Endothelial cell of umbilical vein (primary cell): Measurements from ENCODE around the gene THSD8. TPM values are rescaled to one million over a fixed set of nuclear protein-coding genes. Genes with fewer than 3 reads are reported as not detected.
"Not testable (repeated sequence)": the region's sequence is repeated elsewhere in the genome, so short reads cannot be mapped to it uniquely, and the experiment has no call there.

Experiments
- BruUV-seq: library from RNA; stranded (reverse); fragments of 400-500 nt; replicated peaks from 2 replicates; lab custom pipeline; 2021; lab: Mats Ljungman, UMichigan
- CTCF ChIA-PET: fragments of 300-600, 350-600 bp; sonication (Branson Sonifier 250); formaldehyde crosslinking; loops from one replicate; lab custom pipeline; 2021; ENCODE audit warnings: antibody characterized with exemption, inconsistent platforms; lab: Charles Lee
- POLR2A ChIA-PET: fragments of 300-600, 350-600 bp; sonication (Branson Sonifier 250); formaldehyde crosslinking; loops from one replicate; lab custom pipeline; 2021; ENCODE audit warnings: antibody characterized with exemption, inconsistent platforms; lab: Charles Lee
- DNase-seq: peaks from one replicate; pipeline ENCODE4 v3.0.0-alpha.2; 2011; ENCODE audit warnings: low read depth, low spot score
- FAIRE-seq: peaks from 2 replicates; lab custom pipeline; 2011; peaks lifted over from hg19 to GRCh38; lab: Jason Lieb, UNC
- H2AFZ ChIP-seq: 2 replicates; pipeline ENCODE4 v1.6.0; 2012; ENCODE audit warnings: low read depth, low read length, control low read depth, inconsistent platforms
- H3K27ac ChIP-seq: 2 replicates; pipeline ENCODE4 v1.5.1; 2011; ENCODE audit warnings: low read depth, mild to moderate bottlenecking, control low read depth, low read length, moderate library complexity; ENCODE audit not compliant: insufficient read depth
- H3K27me3 ChIP-seq, 2 experiments: 2 replicates each; pipeline versions ENCODE4 v1.6.0 to v1.6.1; 2011; ENCODE audit warnings: low read length in 2 of 2, mixed read lengths in 1 of 2; ENCODE audit not compliant: control insufficient read depth in 2 of 2, insufficient read depth in 2 of 2
- H3K36me3 ChIP-seq, 2 experiments: 2 replicates in 1 of 2; 3 replicates in 1 of 2; pipeline ENCODE4 v1.5.1; 2011; ENCODE audit warnings: low read length in 2 of 2, mild to moderate bottlenecking in 1 of 2, moderate library complexity in 1 of 2; ENCODE audit not compliant: control insufficient read depth in 2 of 2, insufficient read depth in 2 of 2; ENCODE audit errors: extremely low read depth in 1 of 2
- H3K4me1 ChIP-seq: 3 replicates; pipeline ENCODE4 v1.5.1; 2011; ENCODE audit warnings: mild to moderate bottlenecking, low read length; ENCODE audit not compliant: control insufficient read depth, insufficient read depth; ENCODE audit errors: extremely low read depth
- H3K4me2 ChIP-seq: 2 replicates; pipeline ENCODE4 v1.6.1; 2011; ENCODE audit warnings: low read length, control low read depth, mixed read lengths; ENCODE audit not compliant: insufficient read depth
- H3K4me3 ChIP-seq, 3 experiments: fragments of 200-600 bp in 1 of 3; sonication (generic), shearing (Covaris generic) in 1 of 3; replicated peaks in 1 of 3; 2 replicates each; pipeline ENCODE4 v1.5.1; 2011 to 2016; ENCODE audit warnings: control low read depth in 3 of 3, low read length in 3 of 3, mild to moderate bottlenecking in 2 of 3, inconsistent platforms in 1 of 3, low read depth in 1 of 3, moderate library complexity in 1 of 3; ENCODE audit not compliant: insufficient read depth in 1 of 3
- H3K79me2 ChIP-seq: 2 replicates; pipeline ENCODE4 v1.6.0; 2012; ENCODE audit warnings: low read length, inconsistent platforms; ENCODE audit not compliant: control insufficient read depth, insufficient read depth
- H3K9ac ChIP-seq: replicated peaks from 2 replicates; pipeline ENCODE3; 2011; ENCODE audit warnings: low read length, control low read depth; ENCODE audit not compliant: insufficient read depth; ENCODE audit errors: extremely low read depth
- H3K9me1 ChIP-seq: replicated peaks from 3 replicates; pipeline ENCODE4 v1.6.0; 2011; ENCODE audit warnings: mild to moderate bottlenecking, low read length; ENCODE audit not compliant: control insufficient read depth, insufficient read depth; ENCODE audit errors: extremely low read depth
- H3K9me3 ChIP-seq: replicated peaks from 2 replicates; pipeline ENCODE4 v1.5.1; 2012; ENCODE audit warnings: low read length, inconsistent platforms; ENCODE audit not compliant: control insufficient read depth, insufficient read depth
- H4K20me1 ChIP-seq: replicated peaks from 2 replicates; pipeline ENCODE3; 2011; ENCODE audit warnings: mild to moderate bottlenecking, low read length; ENCODE audit not compliant: control insufficient read depth, insufficient read depth; ENCODE audit errors: extremely low read depth
- EZH2 ChIP-seq: IDR thresholded peaks from 2 replicates; pipeline ENCODE4 v1.6.1; 2012; ENCODE audit warnings: borderline replicate concordance, low read depth, mild to moderate bottlenecking, moderate library complexity, low read length, inconsistent platforms; ENCODE audit not compliant: severe bottlenecking
- FOS ChIP-seq: IDR thresholded peaks from 2 replicates; pipeline ENCODE4 v1.6.1; 2011; ENCODE audit warnings: mild to moderate bottlenecking, low read length, moderate library complexity, borderline replicate concordance; ENCODE audit not compliant: insufficient read depth
- GATA2 ChIP-seq: IDR thresholded peaks from 2 replicates; pipeline ENCODE4 v1.7.0; 2011; ENCODE audit warnings: low read depth, mild to moderate bottlenecking, moderate library complexity, mixed read lengths, low read length; ENCODE audit not compliant: insufficient read length, insufficient read depth
- JUN ChIP-seq: IDR thresholded peaks from 2 replicates; pipeline ENCODE4 v1.6.1; 2011; ENCODE audit warnings: borderline replicate concordance, low read depth; ENCODE audit not compliant: insufficient read length, insufficient read depth
- MYC ChIP-seq: IDR thresholded peaks from one replicate; pipeline ENCODE4 v1.6.1; 2011; ENCODE audit warnings: mild to moderate bottlenecking, low read depth, low read length
- POLR2A ChIP-seq: IDR thresholded peaks from 2 replicates; pipeline ENCODE4 v1.6.1; 2012; ENCODE audit warnings: low read depth, mild to moderate bottlenecking, control low read depth, low read length
- POLR2AphosphoS5 ChIP-seq: IDR thresholded peaks from 2 replicates; pipeline ENCODE4 v1.6.1; 2012; ENCODE audit warnings: low read depth, mild to moderate bottlenecking, control low read depth, low read length, moderate library complexity; ENCODE audit not compliant: insufficient read depth
- dilution Hi-C: fragments of 300-500 bp; cut with MboI; formaldehyde crosslinking; loops from one replicate; pipeline ENCODE4 v1.15.0; 2019; ENCODE audit warnings: low sequenced_read_pairs; ENCODE audit not compliant: extremely low pct_ligation_motif_present
- intact Hi-C: fragments of 100-400 bp; cut with micrococcal nuclease; formaldehyde crosslinking; loops from one replicate; pipeline ENCODE4 v1.10.0; 2022
- polyA plus RNA-seq, 4 experiments: library from polyadenylated mRNA; depleted of rRNA in 3 of 4; stranded (reverse) in 3 of 4; unstranded in 1 of 4; fragments of >200 nt; gene quantifications; 2 replicates each; pipeline versions ENCODE4 v1.2.1 to v1.2.3, GENCODE V29; 2011 to 2012; ENCODE audit warnings: missing spikeins in 1 of 4
- total RNA-seq: library from RNA; stranded (reverse); gene quantifications from 2 replicates; pipeline ENCODE4 v1.2.3, GENCODE V29; 2021
- TF ChIP-seq, protein P1 (sequence below), 2 donors: IDR thresholded peaks; 1 replicate in 1 of 2; 2 replicates in 1 of 2; pipeline ENCODE4 v1.5.1; 2011; ENCODE audit warnings: low read length in 2 of 2, mild to moderate bottlenecking in 2 of 2, moderate library complexity in 2 of 2, control low read depth in 1 of 2, inconsistent platforms in 1 of 2, low read depth in 1 of 2; ENCODE audit not compliant: insufficient read depth in 1 of 2; ENCODE audit errors: extremely low read depth in 1 of 2
- TF ChIP-seq, protein P2 (sequence below): IDR thresholded peaks from 2 replicates; pipeline ENCODE4 v1.6.1; 2011; ENCODE audit not compliant: insufficient read depth, insufficient read length

Gene THSD8
- total and polyA plus RNA-seq, 2 donors (not counting 3 experiments of a cell fraction or from before 2014, with no cell fraction given), result 15.9 TPM; not detected in 1

DNA sequence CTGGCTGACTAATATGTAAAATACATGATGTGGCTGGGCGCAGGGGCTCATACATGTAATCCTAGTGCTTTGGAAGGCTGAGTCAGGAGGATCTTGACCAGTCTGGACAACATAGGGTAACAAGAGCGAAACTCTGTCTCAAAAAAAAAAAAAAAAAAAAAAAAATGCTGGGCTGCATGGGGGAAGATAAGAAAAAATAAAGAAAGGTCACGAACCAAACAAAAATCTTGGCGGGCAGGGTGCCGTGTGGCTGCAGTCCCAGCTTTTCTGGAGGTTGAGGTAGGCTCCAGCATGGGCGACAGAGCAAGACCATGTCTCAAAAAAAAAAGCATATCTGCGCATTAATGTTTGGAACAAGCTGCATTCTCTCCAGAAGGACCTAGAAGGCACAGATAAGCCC lies 13.2 kb downstream of the THSD8 start:
- no peaks in the 10 kb centered on the region for H4K20me1 ChIP-seq
- no peaks in the 10 kb centered on the region for H3K9me3 ChIP-seq
- H3K9me1 ChIP-seq, result no peaks in the 10 kb centered on the region
- CTCF ChIA-PET, result interaction anchor here (1.4 to 7.0 kb wide), 2 partner anchors 32 to 55 kb away, joined by 5 to 30 read pairs; no protein-coding TSS in a partner anchor
- no peak overlapping the region for H3K4me3 ChIP-seq
- H3K27ac ChIP-seq, result no peak overlapping the region
- dilution Hi-C loops (no loop called here), intact Hi-C loops (no loop called here)
- no TSS peak for BruUV-seq
- no peak overlapping the region for H2AFZ ChIP-seq
- H3K4me2 ChIP-seq, result no peak overlapping the region
- H3K9ac ChIP-seq, result no peak overlapping the region
- POLR2A ChIA-PET, result no interaction called here
- FAIRE-seq, result no peak
- H3K36me3 ChIP-seq, result no peaks in the 10 kb centered on the region
- no peaks in the 10 kb centered on the region for H3K4me1 ChIP-seq
- no peaks in the 10 kb centered on the region for H3K79me2 ChIP-seq
- TF ChIP-seq POLR2A (no peak), JUN (no peak), MYC (no peak), EZH2 (no peak), FOS (no peak), POLR2AphosphoS5 (no peak), GATA2 (no peak)
- TF ChIP-seq, protein P1, sequence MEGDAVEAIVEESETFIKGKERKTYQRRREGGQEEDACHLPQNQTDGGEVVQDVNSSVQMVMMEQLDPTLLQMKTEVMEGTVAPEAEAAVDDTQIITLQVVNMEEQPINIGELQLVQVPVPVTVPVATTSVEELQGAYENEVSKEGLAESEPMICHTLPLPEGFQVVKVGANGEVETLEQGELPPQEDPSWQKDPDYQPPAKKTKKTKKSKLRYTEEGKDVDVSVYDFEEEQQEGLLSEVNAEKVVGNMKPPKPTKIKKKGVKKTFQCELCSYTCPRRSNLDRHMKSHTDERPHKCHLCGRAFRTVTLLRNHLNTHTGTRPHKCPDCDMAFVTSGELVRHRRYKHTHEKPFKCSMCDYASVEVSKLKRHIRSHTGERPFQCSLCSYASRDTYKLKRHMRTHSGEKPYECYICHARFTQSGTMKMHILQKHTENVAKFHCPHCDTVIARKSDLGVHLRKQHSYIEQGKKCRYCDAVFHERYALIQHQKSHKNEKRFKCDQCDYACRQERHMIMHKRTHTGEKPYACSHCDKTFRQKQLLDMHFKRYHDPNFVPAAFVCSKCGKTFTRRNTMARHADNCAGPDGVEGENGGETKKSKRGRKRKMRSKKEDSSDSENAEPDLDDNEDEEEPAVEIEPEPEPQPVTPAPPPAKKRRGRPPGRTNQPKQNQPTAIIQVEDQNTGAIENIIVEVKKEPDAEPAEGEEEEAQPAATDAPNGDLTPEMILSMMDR (IDR thresholded peaks at IDR 0.05; ENCODE audit: extremely low read depth in 1 of 2, insufficient read depth in 1 of 2, low read depth in 1 of 2, low read length in 2 of 2), result no peak
- TF ChIP-seq, protein P2, sequence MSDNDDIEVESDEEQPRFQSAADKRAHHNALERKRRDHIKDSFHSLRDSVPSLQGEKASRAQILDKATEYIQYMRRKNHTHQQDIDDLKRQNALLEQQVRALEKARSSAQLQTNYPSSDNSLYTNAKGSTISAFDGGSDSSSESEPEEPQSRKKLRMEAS, result no peak
- no peaks in the 10 kb centered on the region for H3K27me3 ChIP-seq
- no peak for DNase-seq

DNA sequence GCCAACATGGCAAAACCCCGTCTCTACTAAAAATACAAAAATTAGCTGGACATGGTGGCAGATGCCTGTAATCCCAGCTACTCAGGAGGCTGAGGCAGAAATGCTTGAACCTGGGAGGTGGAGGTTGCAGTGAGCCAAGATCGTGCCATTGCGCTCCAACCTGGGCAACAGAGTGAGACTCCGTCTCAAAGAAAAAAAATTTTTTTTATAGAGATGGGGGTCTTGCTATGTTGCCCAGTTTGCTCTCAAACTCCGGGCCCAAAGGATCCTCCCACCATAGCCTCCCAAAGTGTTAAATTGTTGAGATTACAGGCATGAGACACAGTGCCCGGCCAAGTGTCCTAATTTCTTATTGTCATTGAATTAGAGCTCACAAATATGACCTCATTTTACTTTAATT lies 15.3 kb downstream of the THSD8 start:
- H3K4me2 ChIP-seq, H3K27me3 ChIP-seq, intact Hi-C loops, H3K36me3 ChIP-seq, H3K4me1 ChIP-seq, H3K4me3 ChIP-seq, H4K20me1 ChIP-seq, BruUV-seq, DNase-seq, FAIRE-seq, H3K9ac ChIP-seq, H3K9me1 ChIP-seq, dilution Hi-C loops, POLR2A ChIA-PET, H3K27ac ChIP-seq, H2AFZ ChIP-seq, H3K9me3 ChIP-seq, H3K79me2 ChIP-seq: not testable (repeated sequence)
- CTCF ChIA-PET, result interaction anchor here (1.0 to 7.0 kb wide), 2 partner anchors 30 to 51 kb away, joined by 3 to 30 read pairs; no protein-coding TSS in a partner anchor

- intact Hi-C loops, H3K27ac ChIP-seq, POLR2A ChIA-PET, H3K9me1 ChIP-seq, BruUV-seq, H3K79me2 ChIP-seq, H3K27me3 ChIP-seq, H2AFZ ChIP-seq, DNase-seq, H3K4me2 ChIP-seq, H3K9ac ChIP-seq, H4K20me1 ChIP-seq, dilution Hi-C loops, H3K36me3 ChIP-seq, H3K9me3 ChIP-seq, H3K4me1 ChIP-seq, FAIRE-seq, H3K4me3 ChIP-seq: not testable (repeated sequence)
- CTCF ChIA-PET, result interaction anchor here (1.0 to 7.0 kb wide), 2 partner anchors 30 to 52 kb away, joined by 3 to 30 read pairs; no protein-coding TSS in a partner anchor
These were observed 15.9 kb downstream of the THSD8 start for GRCh38 chr19:12817810-12818209.
